NCI-H2196 treated with DMSO at 0.1 percent for 48 hours (cell line): ENCODE data around the gene CIC.
A peak's percentile ranks its signal among the peaks of the same experiment; 100 is the strongest.

ENCODE experiments used
- DNase-seq: peaks from one replicate; lab custom pipeline; 2025; ENCODE audit not compliant: unreplicated experiment; lab: John Stamatoyannopoulos, UW

CIC gene

DNA sequence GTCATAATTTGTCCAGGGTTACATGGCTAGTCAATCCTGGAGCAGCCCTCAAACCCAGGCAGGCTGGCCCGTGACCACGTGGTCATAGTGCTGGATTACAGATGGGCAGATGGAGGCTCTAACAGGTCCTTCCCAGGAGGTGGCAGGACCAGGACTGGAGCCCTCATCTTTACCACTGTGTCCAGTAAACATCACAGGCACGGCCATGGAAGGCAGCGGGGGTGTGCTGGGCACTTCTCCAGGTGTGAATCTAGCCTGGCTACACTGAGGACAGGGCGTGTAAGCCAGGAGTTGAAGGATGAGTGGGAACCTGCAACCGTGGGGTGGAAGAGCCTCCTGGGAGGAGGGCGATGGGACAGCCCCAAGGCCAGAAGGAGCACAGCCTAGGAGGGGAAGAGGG lies 6.1 kb downstream of the CIC start:
- no peak for DNase-seq

DNA sequence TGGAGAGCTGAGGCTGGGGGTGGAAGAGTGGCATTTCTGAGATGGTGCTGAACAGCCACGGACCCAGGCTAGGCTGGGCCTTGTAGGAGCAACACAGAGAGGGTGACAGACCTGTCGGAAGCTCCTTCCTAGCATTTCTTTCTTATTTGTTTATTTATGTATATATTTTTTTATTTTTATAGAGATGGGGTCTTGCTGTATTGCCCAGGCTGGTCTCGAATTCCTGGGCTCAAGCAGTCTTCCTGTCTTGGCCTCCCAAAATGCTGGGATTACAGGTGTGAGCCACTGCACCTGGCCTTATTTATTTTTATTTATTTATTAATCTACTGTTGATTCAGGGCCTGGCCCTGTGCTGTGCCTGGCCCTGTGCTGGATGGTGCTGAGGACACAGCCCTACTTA lies 6.5 kb downstream of the CIC start:
- no peak for DNase-seq

DNA sequence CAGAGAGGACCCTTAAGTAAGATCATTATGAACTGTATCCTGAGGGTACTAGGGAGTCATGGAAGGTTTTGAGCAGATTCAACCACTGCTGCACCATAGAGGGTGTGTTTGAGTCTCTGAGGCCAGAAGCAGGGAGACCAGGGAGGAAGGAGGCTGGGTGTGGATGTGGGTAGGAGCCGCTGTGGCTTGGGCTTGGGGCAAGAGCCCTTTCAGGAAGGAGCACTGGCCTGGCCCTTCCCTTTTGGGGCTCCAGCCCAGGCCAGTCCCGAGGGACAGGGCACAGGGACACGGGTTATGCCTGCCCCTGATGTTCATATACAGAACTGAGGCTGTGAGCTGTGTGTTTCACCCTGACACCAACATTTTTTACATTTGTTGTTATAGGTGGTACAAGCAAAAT lies 7.2 kb downstream of the CIC start:
- no peak for DNase-seq

GRCh38 chr19:42276821-42277220 lies 7.8 kb downstream of the CIC start:
- DNase-seq: no peak

DNA sequence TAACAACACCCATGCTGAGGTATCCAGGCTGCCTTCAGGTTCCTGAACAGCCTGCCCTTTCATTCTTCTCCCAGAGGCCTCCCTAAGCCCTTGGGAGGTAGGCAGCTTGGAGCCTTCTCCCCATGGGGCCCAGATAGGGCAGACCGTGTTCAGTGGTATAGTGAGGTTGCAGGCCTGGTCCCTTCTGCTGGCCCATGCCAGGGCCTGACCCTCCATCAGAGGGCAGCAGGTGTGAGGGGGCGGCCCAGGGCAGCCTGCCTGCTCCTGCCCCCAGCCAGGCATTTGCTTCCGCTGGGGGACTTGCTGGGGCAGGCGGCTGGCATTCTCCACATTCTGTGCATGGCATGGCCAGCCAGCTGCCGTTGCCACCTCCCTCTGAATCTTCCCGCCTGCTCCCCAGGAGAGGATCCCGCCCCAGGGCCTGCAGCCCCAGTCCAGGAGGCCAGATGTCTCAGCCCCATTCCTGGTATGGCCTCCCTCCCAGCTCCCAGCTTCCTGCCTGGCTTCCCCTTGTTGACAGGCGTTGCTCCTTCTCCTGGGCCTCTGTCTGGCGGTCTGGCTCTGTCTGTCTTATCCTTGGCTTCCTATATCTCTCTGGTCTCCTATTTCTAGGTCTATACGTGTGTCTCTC lies 8.9 kb downstream of the CIC start:
- DNase-seq: peak; percentile 32

DNA sequence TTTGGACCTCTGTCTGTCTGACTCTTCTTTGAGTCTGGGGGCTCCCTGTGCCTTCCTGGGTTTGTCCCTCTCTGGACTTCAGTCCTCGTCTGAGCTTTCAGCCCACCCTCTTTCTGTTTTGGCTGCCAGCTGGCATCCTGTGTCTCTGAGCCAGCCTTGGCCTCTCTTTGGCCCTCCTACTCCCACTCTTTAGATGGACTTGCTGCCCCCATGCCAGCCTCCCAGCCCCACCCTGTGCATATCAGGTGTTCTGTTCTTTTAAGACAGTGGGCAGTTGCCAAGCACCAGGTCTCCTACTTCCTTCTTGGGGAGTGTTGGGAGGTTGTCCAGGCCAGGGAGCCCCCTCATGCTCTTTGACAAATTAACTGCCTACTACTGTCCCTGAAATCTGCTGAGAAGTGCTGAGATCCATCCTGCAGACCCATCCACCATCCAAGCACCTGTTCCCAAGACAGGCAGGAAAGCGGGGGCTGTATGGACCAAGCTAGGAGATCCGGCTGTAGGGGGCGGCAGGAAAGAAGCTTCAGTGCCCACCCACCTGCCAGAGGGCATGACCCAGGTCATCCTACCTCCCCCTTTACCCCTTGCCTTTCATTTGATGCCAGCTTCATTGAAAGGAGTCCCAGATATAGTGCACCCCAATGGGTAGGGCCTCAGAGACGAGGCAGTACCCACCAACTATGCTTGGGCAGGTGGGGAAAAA lies 9.6 kb downstream of the CIC start:
- no peak for DNase-seq

GRCh38 chr19:42279155-42279901 lies 10.3 kb downstream of the CIC start:
- DNase-seq: no peak

GRCh38 chr19:42279902-42280814 lies 11.1 kb downstream of the CIC start:
- peak; percentile 82 for DNase-seq

DNA sequence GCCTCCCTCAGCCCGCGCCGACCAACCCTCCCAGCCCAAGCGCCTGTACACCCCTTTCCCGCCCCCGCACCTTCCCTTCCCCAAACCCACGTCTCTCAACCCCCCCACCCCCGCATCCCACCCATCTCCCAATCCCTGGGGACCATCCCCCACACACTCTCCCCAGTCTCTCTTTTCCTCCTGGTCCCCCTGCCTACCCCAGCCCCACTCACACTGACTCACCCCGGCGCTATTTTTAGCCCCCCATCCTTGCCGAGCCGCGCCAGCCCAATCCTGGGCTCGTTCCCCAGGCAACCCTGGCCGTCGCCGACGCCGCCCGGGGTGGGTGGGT lies 11.7 kb downstream of the CIC start:
- no peak for DNase-seq

GRCh38 chr19:42281146-42281826 lies 12.2 kb downstream of the CIC start:
- no peak for DNase-seq

GRCh38 chr19:42281827-42282762 lies 13.0 kb downstream of the CIC start:
- DNase-seq: no peak

GRCh38 chr19:42282819-42283187 lies 13.8 kb downstream of the CIC start:
- DNase-seq: no peak

- DNase-seq: peak; percentile 88
Observed at GRCh38 chr19:42283188-42284065, 14.4 kb downstream of the CIC start.

DNA sequence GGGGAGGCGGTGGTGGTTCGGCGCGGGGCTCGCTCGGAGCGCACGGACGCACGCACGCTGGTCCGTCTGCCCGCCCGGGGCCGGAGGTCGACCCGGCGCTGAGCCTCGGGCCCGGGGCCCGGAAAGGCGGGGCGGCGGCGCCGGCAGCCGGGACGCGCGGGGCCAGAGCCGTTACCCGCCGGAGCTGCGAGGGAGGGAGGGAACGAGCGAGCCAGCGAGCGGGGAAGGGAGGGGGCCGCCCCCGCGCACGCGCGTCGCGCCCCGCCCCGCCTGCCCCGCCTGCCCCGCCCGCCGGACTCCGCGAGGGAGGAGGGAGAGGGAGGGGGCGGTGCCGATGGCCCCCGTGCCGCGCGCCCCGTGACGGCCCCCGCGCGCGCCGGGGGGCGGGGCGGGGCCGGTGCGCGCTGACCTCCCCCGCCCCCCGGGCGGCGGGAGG lies 15.0 kb downstream of the CIC start:
- peak; percentile 67 for DNase-seq

- DNase-seq: no peak
Observed at GRCh38 chr19:42284591-42285341, 15.7 kb downstream of the CIC start.

- no peak for DNase-seq
Observed at GRCh38 chr19:42285541-42285941, 16.5 kb downstream of the CIC start.

GRCh38 chr19:42285988-42286348 lies 16.9 kb downstream of the CIC start:
- DNase-seq: no peak
